Astrocyte (in vitro differentiated cells and primary cell): ENCODE measurements around the gene ZNF648.

Experiments used
- EZH2 ChIP-seq: IDR thresholded peaks from 2 replicates; pipeline ENCODE4 v1.6.1; 2012; ENCODE audit warnings: mild to moderate bottlenecking, low read length, inconsistent platforms; ENCODE audit not compliant: insufficient read depth
- TF ChIP-seq, protein P1 (sequence below): IDR thresholded peaks from 2 replicates; pipeline ENCODE4 v1.5.1; 2011; ENCODE audit warnings: low read depth, mild to moderate bottlenecking, inconsistent platforms, low read length, moderate library complexity; ENCODE audit not compliant: insufficient read depth

GRCh38 chr1:182015360-182015759 lies 46.2 kb downstream of the ZNF648 start:
- TF ChIP-seq, protein P1, sequence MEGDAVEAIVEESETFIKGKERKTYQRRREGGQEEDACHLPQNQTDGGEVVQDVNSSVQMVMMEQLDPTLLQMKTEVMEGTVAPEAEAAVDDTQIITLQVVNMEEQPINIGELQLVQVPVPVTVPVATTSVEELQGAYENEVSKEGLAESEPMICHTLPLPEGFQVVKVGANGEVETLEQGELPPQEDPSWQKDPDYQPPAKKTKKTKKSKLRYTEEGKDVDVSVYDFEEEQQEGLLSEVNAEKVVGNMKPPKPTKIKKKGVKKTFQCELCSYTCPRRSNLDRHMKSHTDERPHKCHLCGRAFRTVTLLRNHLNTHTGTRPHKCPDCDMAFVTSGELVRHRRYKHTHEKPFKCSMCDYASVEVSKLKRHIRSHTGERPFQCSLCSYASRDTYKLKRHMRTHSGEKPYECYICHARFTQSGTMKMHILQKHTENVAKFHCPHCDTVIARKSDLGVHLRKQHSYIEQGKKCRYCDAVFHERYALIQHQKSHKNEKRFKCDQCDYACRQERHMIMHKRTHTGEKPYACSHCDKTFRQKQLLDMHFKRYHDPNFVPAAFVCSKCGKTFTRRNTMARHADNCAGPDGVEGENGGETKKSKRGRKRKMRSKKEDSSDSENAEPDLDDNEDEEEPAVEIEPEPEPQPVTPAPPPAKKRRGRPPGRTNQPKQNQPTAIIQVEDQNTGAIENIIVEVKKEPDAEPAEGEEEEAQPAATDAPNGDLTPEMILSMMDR, result no peak
- TF ChIP-seq EZH2, result no peak
